Fibroblast of lung (primary cell): Measurements from ENCODE around the gene FAM219B. TPM values are rescaled to one million over a fixed set of nuclear protein-coding genes. Genes with fewer than 3 reads are reported as not detected.

Source experiments
- DNase-seq, 2 donors: peaks; one replicate each; pipeline versions ENCODE4 v3.0.0 to v3.0.0-alpha.2; 2010; ENCODE audit warnings: low read depth in 2 of 2
- H2AFZ ChIP-seq: 2 replicates; pipeline ENCODE4 v1.5.1; 2012; ENCODE audit warnings: low read length, control low read depth, inconsistent platforms
- H3K27ac ChIP-seq: 2 replicates; pipeline ENCODE4 v1.5.1; 2011; ENCODE audit warnings: low read length, control low read depth; ENCODE audit not compliant: insufficient read depth
- H3K27me3 ChIP-seq: 2 replicates; pipeline ENCODE4 v1.5.1; 2011; ENCODE audit warnings: mild to moderate bottlenecking, low read length; ENCODE audit not compliant: control insufficient read depth, insufficient read depth
- H3K36me3 ChIP-seq: 2 replicates; pipeline ENCODE4 v1.5.1; 2011; ENCODE audit warnings: low read length; ENCODE audit not compliant: control insufficient read depth, insufficient read depth
- H3K4me1 ChIP-seq: 2 replicates; pipeline ENCODE4 v1.5.1; 2011; ENCODE audit warnings: low read length; ENCODE audit not compliant: control insufficient read depth, insufficient read depth; ENCODE audit errors: extremely low read depth
- H3K4me2 ChIP-seq: 2 replicates; pipeline ENCODE4 v1.5.1; 2011; ENCODE audit warnings: low read length, control low read depth; ENCODE audit not compliant: insufficient read depth; ENCODE audit errors: extremely low read depth
- H3K4me3 ChIP-seq, 4 experiments: fragments of 200-600 bp in 1 of 4; sonication (generic) in 1 of 4; replicated peaks in 1 of 4; 2 replicates each; pipeline ENCODE4 v1.5.1; 2011 to 2016; ENCODE audit warnings: low read length in 4 of 4, low read depth in 3 of 4, mild to moderate bottlenecking in 3 of 4, control low read depth in 2 of 4, inconsistent platforms in 1 of 4, mixed read lengths in 1 of 4; ENCODE audit not compliant: insufficient read depth in 1 of 4; ENCODE audit errors: control extremely low read depth in 1 of 4
- H3K79me2 ChIP-seq: 2 replicates; pipeline ENCODE4 v1.5.1; 2012; ENCODE audit warnings: mild to moderate bottlenecking, low read length, inconsistent platforms; ENCODE audit not compliant: control insufficient read depth, insufficient read depth
- H3K9ac ChIP-seq: 2 replicates; pipeline ENCODE4 v1.5.1; 2011; ENCODE audit warnings: mild to moderate bottlenecking, low read length, control low read depth; ENCODE audit not compliant: insufficient read depth
- H3K9me3 ChIP-seq: 2 replicates; pipeline ENCODE4 v1.5.1; 2012; ENCODE audit warnings: low read depth, low read length; ENCODE audit not compliant: control insufficient read depth, insufficient read depth
- H4K20me1 ChIP-seq: 2 replicates; pipeline ENCODE4 v1.5.1; 2011; ENCODE audit warnings: low read length; ENCODE audit not compliant: control insufficient read depth, insufficient read depth; ENCODE audit errors: extremely low read depth
- CTCF ChIP-seq, 2 donors: IDR thresholded peaks in 1 of 2; conservative IDR thresholded peaks in 1 of 2; 1 replicate in 1 of 2; 2 replicates in 1 of 2; pipeline ENCODE4 v1.5.1; 2011 to 2012; ENCODE audit warnings: low read length in 2 of 2, control low read depth in 1 of 2, inconsistent platforms in 1 of 2, low read depth in 1 of 2, mild to moderate bottlenecking in 1 of 2
- EZH2 ChIP-seq: IDR thresholded peaks from 2 replicates; pipeline ENCODE4 v1.5.1; 2012; ENCODE audit warnings: low read length, control low read depth, mild to moderate bottlenecking; ENCODE audit errors: missing control alignments
- polyA plus RNA-seq, 2 donors: library from polyadenylated mRNA; depleted of rRNA in 1 of 2; stranded (reverse) in 1 of 2; unstranded in 1 of 2; fragments of >200 nt; gene quantifications; 2 replicates each; pipeline ENCODE4 v1.2.1, GENCODE V29; 2011 to 2012; ENCODE audit warnings: missing spikeins in 1 of 2
- total RNA-seq: library from RNA; depleted of rRNA; stranded (reverse); fragments of >200 nt; gene quantifications from 2 replicates; pipeline ENCODE4 v1.2.1, GENCODE V29; 2014

FAM219B gene
- total and polyA plus RNA-seq, 2 donors (not counting 1 experiment from before 2014, with no cell fraction given), result 35.3 to 53.8 TPM

DNA sequence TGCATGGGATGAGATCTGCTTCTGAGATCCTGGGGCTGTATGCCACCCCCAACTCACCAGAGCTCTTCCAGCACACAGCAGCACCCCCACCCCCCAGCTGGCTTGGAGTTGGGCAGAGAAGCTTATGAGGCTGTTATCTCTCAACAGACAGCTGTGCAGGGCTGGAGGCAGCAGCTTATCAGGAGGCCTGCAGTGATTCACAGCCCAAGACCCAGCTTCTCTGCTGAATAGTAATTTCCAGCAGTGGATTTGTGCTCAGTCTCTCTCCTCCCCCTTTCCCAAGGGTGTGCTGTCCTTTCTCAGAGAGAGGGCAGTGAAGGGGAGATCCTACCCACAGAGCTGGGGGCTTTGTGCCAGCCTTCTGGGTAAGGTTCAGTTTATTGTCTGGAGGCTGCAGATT is 47.9 kb upstream of the FAM219B start:
- Histone ChIP-seq H3K79me2 (no peaks in the 10 kb centered on the region), H2AFZ (no peak overlapping the region), H3K27me3 (peaks cover 12% of the 10 kb centered on the region), H4K20me1 (no peaks in the 10 kb centered on the region), H3K9me3 (no peaks in the 10 kb centered on the region), H3K9ac (no peak overlapping the region), H3K4me2 (no peak overlapping the region), H3K36me3 (no peaks in the 10 kb centered on the region), H3K27ac (no peak overlapping the region), H3K4me3 (peak overlapping the region in 1 of 4 experiments; percentile 31), H3K4me1 (no peaks in the 10 kb centered on the region)
- TF ChIP-seq EZH2 (no peak), CTCF (conservative IDR thresholded peaks at IDR 0.05 in 1 of 2, IDR thresholded peaks at IDR 0.05 in 1 of 2; ENCODE audit: low read depth in 1 of 2, low read length in 2 of 2) (no peak)
- peak; percentile 69 to 85 for DNase-seq

DNA sequence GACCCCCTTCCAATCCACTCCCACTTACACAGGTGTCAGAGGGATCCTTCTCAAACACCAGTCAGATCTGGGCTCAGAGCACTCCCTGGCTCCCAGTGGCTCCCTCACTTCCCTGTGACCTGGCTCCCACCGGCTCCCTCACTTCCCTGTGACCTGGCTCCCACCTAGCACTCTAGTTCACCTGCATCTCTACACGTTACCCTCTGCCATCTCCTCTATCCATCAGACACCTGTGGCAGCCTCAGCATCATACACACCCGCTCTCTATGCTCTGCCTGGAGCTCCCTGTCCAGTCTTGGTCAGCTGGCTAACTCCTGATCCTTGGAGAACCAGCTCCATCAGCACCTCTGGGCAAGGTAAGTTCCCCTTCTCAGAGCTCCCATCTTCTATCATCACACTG is 44.4 kb upstream of the FAM219B start:
- H3K27ac ChIP-seq, result no peak overlapping the region
- TF ChIP-seq CTCF (conservative IDR thresholded peaks at IDR 0.05 in 1 of 2, IDR thresholded peaks at IDR 0.05 in 1 of 2; ENCODE audit: low read depth in 1 of 2, low read length in 2 of 2), result no peak
- no peak for TF ChIP-seq EZH2
- H4K20me1 ChIP-seq, result no peaks in the 10 kb centered on the region
- H3K9me3 ChIP-seq, result no peaks in the 10 kb centered on the region
- no peak overlapping the region for H2AFZ ChIP-seq
- no peak overlapping the region for H3K4me2 ChIP-seq
- no peak overlapping the region for H3K9ac ChIP-seq
- DNase-seq, result no peak
- H3K27me3 ChIP-seq, result no peaks in the 10 kb centered on the region
- no peaks in the 10 kb centered on the region for H3K36me3 ChIP-seq
- H3K79me2 ChIP-seq, result no peaks in the 10 kb centered on the region
- no peak overlapping the region for H3K4me3 ChIP-seq
- H3K4me1 ChIP-seq, result no peaks in the 10 kb centered on the region

GRCh38 chr15:74950078-74950908 is 43.6 kb upstream of the FAM219B start:
- Histone ChIP-seq H3K9me3 (no peaks in the 10 kb centered on the region), H3K27me3 (no peaks in the 10 kb centered on the region), H3K9ac (no peak overlapping the region), H3K4me3 (no peak overlapping the region), H3K36me3 (no peaks in the 10 kb centered on the region), H3K79me2 (no peaks in the 10 kb centered on the region), H3K4me1 (no peaks in the 10 kb centered on the region), H3K4me2 (no peak overlapping the region), H3K27ac (no peak overlapping the region), H2AFZ (no peak overlapping the region), H4K20me1 (no peaks in the 10 kb centered on the region)
- TF ChIP-seq CTCF (conservative IDR thresholded peaks at IDR 0.05 in 1 of 2, IDR thresholded peaks at IDR 0.05 in 1 of 2; ENCODE audit: low read depth in 1 of 2, low read length in 2 of 2) (peak; percentile 100), EZH2 (no peak)
- peak; percentile 49 to 74 for DNase-seq
